Upper lobe of left lung (tissue), 6 donors: Measurements from ENCODE around the gene BCL2. TPM values are rescaled to one million over a fixed set of nuclear protein-coding genes. Genes with fewer than 3 reads are reported as not detected.
A peak's percentile ranks its signal among the peaks of the same experiment; 100 is the strongest.

Experiments
- ATAC-seq, 2 donors: fragments of 200-7000 bp; cut with Tn5 transposase; one replicate each; pipeline ENCODE4 v1.9.1; 2022; ENCODE audit warnings: mild to moderate bottlenecking in 2 of 2, moderate library complexity in 2 of 2; ENCODE audit not compliant: low FRiP score in 2 of 2
- DNase-seq, 2 donors: peaks; one replicate each; pipeline ENCODE4 v3.0.0-alpha.2; 2019 to 2020
- H3K27ac ChIP-seq, 4 donors: fragments of 200-600 bp; sonication (generic); one replicate each; pipeline ENCODE4 v1.5.1; 2016 to 2019
- H3K27me3 ChIP-seq, 4 donors: fragments of 200-600 bp; sonication (generic); one replicate each; pipeline ENCODE4 v1.5.1; 2017 to 2019
- H3K36me3 ChIP-seq, 4 donors: fragments of 200-600 bp; sonication (generic); one replicate each; pipeline ENCODE4 v1.5.1; 2016 to 2019
- H3K4me1 ChIP-seq, 4 donors: fragments of 200-600 bp; sonication (generic); one replicate each; pipeline ENCODE4 v1.5.1; 2018 to 2019
- H3K4me3 ChIP-seq, 4 donors: fragments of 200-600 bp; sonication (generic); one replicate each; pipeline ENCODE4 v1.5.1; 2017 to 2019; ENCODE audit warnings: mild to moderate bottlenecking in 2 of 4, moderate library complexity in 1 of 4
- H3K9me3 ChIP-seq, 4 donors: fragments of 200-600 bp; sonication (generic); one replicate each; pipeline ENCODE4 v1.5.1; 2018 to 2019
- CTCF ChIP-seq, 6 experiments: fragments of 450-650 bp in 4 of 6; fragments of 200-600 bp in 2 of 6; sonication (generic) in 2 of 6; IDR thresholded peaks; one replicate each; pipeline ENCODE4 v1.5.1; 2016 to 2019; ENCODE audit warnings: antibody characterized with exemption in 6 of 6
- EP300 ChIP-seq, 4 donors: sonication (generic); formaldehyde crosslinking; IDR thresholded peaks; one replicate each; pipeline ENCODE4 v1.5.1; 2017; ENCODE audit warnings: antibody characterized with exemption in 4 of 4, control low read depth in 2 of 4
- POLR2A ChIP-seq, 4 donors: fragments of 450-650 bp; IDR thresholded peaks; one replicate each; pipeline ENCODE4 v1.5.1; 2016 to 2017; ENCODE audit warnings: antibody characterized with exemption in 4 of 4, mild to moderate bottlenecking in 2 of 4
- POLR2AphosphoS5 ChIP-seq, 2 donors: sonication (generic); formaldehyde crosslinking; IDR thresholded peaks; one replicate each; pipeline ENCODE4 v1.5.1; 2017; ENCODE audit warnings: antibody characterized with exemption in 2 of 2
- WGBS, 2 donors: methylation state at CpG; one replicate each; pipeline ENCODE4 v1.1.5; 2017 to 2018; 5-methylcytosine and 5-hydroxymethylcytosine counted together
- total RNA-seq, 6 donors: library from RNA; depleted of rRNA in 4 of 6; stranded (reverse); fragments of >200 nt in 4 of 6; gene quantifications; one replicate each; pipeline versions ENCODE4 v1.1.0 to v1.2.1, GENCODE V29; 2016 to 2021
- donor health status: DM: no; HTN: no; CAD: no; lungs with moderate emphysema.
- donor health status: DM: no; HTN: yes; CAD: no; lungs with severe emphysema.

The BCL2 gene
- total RNA-seq, 6 donors from 2014 or later, result 5.9 to 19.9 (median 11.4) TPM

DNA sequence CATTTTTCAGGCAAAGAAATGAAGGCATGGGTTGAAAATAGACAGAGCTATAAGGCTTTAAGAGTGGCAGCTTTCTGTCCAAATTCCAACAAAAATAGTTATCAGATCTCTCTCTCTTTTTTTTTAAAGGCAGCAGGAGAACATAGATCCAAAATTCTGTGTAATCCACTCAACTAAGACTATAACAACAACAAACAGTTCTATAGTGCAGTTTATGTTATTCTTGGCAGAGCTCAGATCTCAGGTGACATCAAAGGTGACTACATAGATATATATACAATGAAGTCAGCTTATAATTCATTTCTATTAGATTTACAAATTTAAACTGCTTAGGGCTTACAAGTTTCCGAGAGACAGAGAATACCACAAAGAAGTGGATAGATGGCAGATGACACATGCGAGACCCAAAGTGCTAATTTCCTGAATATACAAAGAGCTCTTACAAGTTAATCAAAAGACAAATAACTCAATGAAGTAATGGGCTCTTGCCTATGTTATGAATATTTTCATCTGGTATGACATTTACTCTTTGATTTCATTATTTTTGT lies 223.2 kb downstream of the BCL2 start:
- WGBS, 2 donors, result 78 to 86% methylated on average over 2 of the region's 2 CpGs
- DNase-seq, result no peak
- no peak overlapping the region for H3K27ac ChIP-seq

GRCh38 chr18:63095768-63096167 lies 223.8 kb downstream of the BCL2 start:
- Histone ChIP-seq H3K27ac (no peak overlapping the region), H3K27me3 (no peaks in the 10 kb centered on the region), H3K4me1 (peaks cover 0 to 22% (median 19%) of the 10 kb centered on the region in 4 donors), H3K9me3 (no peaks in the 10 kb centered on the region), H3K36me3 (no peaks in the 10 kb centered on the region), H3K4me3 (no peak overlapping the region)
- WGBS, 2 donors, result 72 to 81% methylated on average over 6 of the region's 6 CpGs
- TF ChIP-seq POLR2A (IDR thresholded peaks at IDR 0.05) (no peak), POLR2AphosphoS5 (IDR thresholded peaks at IDR 0.05) (no peak), EP300 (IDR thresholded peaks at IDR 0.05) (no peak), CTCF (IDR thresholded peaks at IDR 0.05) (no peak)
- DNase-seq (no peak), ATAC-seq (no peak)

More for the DNA sequence above, 223.2 kb downstream of the BCL2 start:
- no peaks in the 10 kb centered on the region for H3K36me3 ChIP-seq
- H3K27me3 ChIP-seq, result no peaks in the 10 kb centered on the region
- H3K4me3 ChIP-seq, result no peak overlapping the region
- peaks cover 0 to 23% (median 19%) of the 10 kb centered on the region in 4 donors for H3K4me1 ChIP-seq
- no peak for ATAC-seq
- no peak for TF ChIP-seq EP300 (IDR thresholded peaks at IDR 0.05)
- no peak for TF ChIP-seq POLR2AphosphoS5 (IDR thresholded peaks at IDR 0.05)
- TF ChIP-seq CTCF (IDR thresholded peaks at IDR 0.05), result no peak
- TF ChIP-seq POLR2A (IDR thresholded peaks at IDR 0.05), result no peak
- no peaks in the 10 kb centered on the region for H3K9me3 ChIP-seq

DNA sequence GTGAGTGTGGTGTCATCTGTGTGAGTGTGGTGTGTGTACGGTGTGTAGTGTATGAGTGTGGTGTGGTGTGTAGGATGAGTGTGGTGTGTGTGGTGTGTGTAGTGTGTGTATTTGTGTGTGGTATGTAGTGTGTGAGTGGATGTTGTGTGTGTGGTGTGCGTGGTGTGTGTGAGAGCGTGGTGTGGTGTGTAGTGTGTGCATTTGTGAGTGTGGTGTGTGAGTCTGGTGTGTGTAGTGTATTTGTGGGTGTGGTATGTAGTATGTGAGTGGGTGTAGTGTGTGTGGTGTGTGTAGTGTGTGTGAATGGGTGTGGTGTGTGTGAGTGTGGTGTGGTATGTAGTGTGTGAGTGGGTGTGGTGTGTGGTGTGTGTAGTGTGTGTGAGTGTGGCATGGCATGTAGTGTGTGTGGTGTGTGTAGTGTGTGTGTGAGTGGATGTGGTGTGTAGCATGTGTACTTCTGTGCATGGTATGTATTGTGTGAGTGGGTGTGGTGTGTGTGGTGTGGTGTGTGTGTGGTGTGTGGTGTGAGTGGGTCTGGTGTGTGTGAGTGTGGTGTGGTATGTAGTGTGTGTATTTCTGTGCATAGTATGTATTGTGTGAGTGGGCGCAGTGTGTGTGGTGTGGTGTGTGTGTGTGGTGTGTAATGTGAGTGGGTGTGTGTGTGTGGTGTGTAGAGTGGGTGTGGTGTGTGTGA lies 227.8 kb downstream of the BCL2 start:
- Histone ChIP-seq H3K9me3 (no peaks in the 10 kb centered on the region), H3K36me3 (no peaks in the 10 kb centered on the region), H3K27ac (no peak overlapping the region), H3K4me1 (no peaks in the 10 kb centered on the region), H3K27me3 (no peaks in the 10 kb centered on the region), H3K4me3 (no peak overlapping the region)
- WGBS, 2 donors, result 94 to 96% methylated on average over 4 of the region's 4 CpGs
- ATAC-seq (peak; percentile 20 to 60), DNase-seq (no peak)
- TF ChIP-seq POLR2AphosphoS5 (IDR thresholded peaks at IDR 0.05) (no peak), CTCF (IDR thresholded peaks at IDR 0.05) (no peak), POLR2A (IDR thresholded peaks at IDR 0.05) (no peak), EP300 (IDR thresholded peaks at IDR 0.05) (no peak)

- H3K4me1 ChIP-seq, result no peaks in the 10 kb centered on the region
- no peaks in the 10 kb centered on the region for H3K27me3 ChIP-seq
- H3K27ac ChIP-seq, result no peak overlapping the region
- no peak for TF ChIP-seq POLR2AphosphoS5 (IDR thresholded peaks at IDR 0.05)
- TF ChIP-seq CTCF (IDR thresholded peaks at IDR 0.05), result no peak
- no peak for TF ChIP-seq EP300 (IDR thresholded peaks at IDR 0.05)
- TF ChIP-seq POLR2A (IDR thresholded peaks at IDR 0.05), result no peak
- H3K4me3 ChIP-seq, result no peak overlapping the region
- no peak for DNase-seq
- no peak for ATAC-seq
- H3K9me3 ChIP-seq, result no peaks in the 10 kb centered on the region
- WGBS, 2 donors, result 89 to 90% methylated on average over 9 to 12 of the region's 12 CpGs
- no peaks in the 10 kb centered on the region for H3K36me3 ChIP-seq
Measured at GRCh38 chr18:63090334-63090733, 229.2 kb downstream of the BCL2 start.

DNA sequence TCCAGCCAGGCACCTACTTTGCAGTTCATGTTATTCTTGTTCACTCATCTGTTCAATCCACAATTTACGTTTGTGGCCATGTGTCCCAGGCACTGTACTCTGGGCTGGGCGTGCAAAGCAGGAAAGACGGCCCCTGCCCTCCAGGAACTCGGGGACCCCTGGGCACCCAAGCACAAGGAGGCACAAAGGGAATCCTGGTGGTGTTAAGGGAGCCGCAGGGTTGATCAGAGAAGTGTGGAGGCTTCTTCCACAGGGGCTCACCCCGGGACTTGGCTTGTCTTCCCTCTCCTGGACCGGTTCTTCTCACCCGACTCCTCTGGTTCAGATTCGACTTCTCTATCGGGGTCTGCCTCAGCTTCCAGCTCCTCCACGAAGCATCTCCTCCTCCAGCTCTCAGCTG lies 230.5 kb downstream of the BCL2 start:
- no peaks in the 10 kb centered on the region for H3K9me3 ChIP-seq
- H3K27me3 ChIP-seq, result no peaks in the 10 kb centered on the region
- H3K36me3 ChIP-seq, result no peaks in the 10 kb centered on the region
- DNase-seq (no peak), ATAC-seq (no peak)
- H3K4me3 ChIP-seq, result no peak overlapping the region
- WGBS, 2 donors, result 88 to 96% methylated on average over 11 of the region's 11 CpGs
- H3K4me1 ChIP-seq, result no peaks in the 10 kb centered on the region
- H3K27ac ChIP-seq, result no peak overlapping the region
- TF ChIP-seq POLR2AphosphoS5 (IDR thresholded peaks at IDR 0.05) (no peak), EP300 (IDR thresholded peaks at IDR 0.05) (no peak), CTCF (IDR thresholded peaks at IDR 0.05) (no peak), POLR2A (IDR thresholded peaks at IDR 0.05) (no peak)
